ENCODE measurements around the gene CPNE7.

Gene CPNE7

DNA sequence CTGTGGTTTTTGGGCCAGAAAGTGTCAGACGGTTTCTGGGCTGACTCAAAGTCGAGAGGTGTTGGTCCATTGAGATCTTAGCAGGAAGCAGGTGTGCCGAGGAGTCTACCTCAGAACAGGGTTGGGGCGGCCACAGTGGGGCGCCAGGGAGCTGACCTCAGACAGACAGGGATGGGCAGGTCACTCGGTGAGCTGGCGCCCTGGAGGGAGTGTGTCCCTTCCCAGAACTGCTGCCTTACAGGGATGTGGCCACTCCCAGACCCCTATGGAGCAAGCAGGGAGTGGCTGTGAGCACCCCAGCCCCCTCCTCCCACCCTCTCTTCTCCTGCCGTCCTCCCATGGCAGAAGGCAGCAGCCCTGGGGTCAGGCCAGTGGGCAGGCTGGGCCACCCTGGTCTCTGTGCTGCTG is 23.9 kb downstream of the CPNE7 start:
- H3K4me1 ChIP-seq (ENCODE audit: control insufficient read depth, insufficient read depth, low read length): no peaks in the 10 kb centered on the region
- CTCF ChIA-PET: interaction anchor here (0.5 to 2.4 kb wide), 6 partner anchors 16 to 80 kb away, joined by 3 to 18 read pairs (median 4); no protein-coding TSS in a partner anchor
- POLR2A ChIA-PET: no interaction called here
- no peaks in the 10 kb centered on the region for H3K36me3 ChIP-seq (ENCODE audit: control insufficient read depth in 2 of 2, insufficient read depth in 1 of 2, low read length in 2 of 2)
- no peak overlapping the region for H3K4me3 ChIP-seq (ENCODE audit: low read depth, low read length)
- no peaks in the 10 kb centered on the region for H3K9me3 ChIP-seq (ENCODE audit: control insufficient read depth, insufficient read depth, low read depth, low read length)
- no peak overlapping the region for H3K27ac ChIP-seq (ENCODE audit: extremely low read depth, low read depth, low read length)
- TF ChIP-seq ZNF530 (tag by site-specific recombination; IDR thresholded peaks at IDR 0.05; ENCODE audit: low read depth): no peak
- TF ChIP-seq SP2 (tag by site-specific recombination; IDR thresholded peaks at IDR 0.05): no peak
- TF ChIP-seq ZNF174 (tag by site-specific recombination; IDR thresholded peaks at IDR 0.05): no peak
- no peak for TF ChIP-seq ZNF48 (tag by site-specific recombination; IDR thresholded peaks at IDR 0.05)
- TF ChIP-seq ZNF184 (tag by site-specific recombination; IDR thresholded peaks at IDR 0.05): no peak
- TF ChIP-seq ZNF549 (tag by site-specific recombination; IDR thresholded peaks at IDR 0.05): no peak
- peak; percentile 87 for TF ChIP-seq ZNF341 (tag by site-specific recombination; IDR thresholded peaks at IDR 0.05; ENCODE audit: low read depth)
- TF ChIP-seq ZNF10 (tag by site-specific recombination; IDR thresholded peaks at IDR 0.05): no peak
- TF ChIP-seq, protein P1, sequence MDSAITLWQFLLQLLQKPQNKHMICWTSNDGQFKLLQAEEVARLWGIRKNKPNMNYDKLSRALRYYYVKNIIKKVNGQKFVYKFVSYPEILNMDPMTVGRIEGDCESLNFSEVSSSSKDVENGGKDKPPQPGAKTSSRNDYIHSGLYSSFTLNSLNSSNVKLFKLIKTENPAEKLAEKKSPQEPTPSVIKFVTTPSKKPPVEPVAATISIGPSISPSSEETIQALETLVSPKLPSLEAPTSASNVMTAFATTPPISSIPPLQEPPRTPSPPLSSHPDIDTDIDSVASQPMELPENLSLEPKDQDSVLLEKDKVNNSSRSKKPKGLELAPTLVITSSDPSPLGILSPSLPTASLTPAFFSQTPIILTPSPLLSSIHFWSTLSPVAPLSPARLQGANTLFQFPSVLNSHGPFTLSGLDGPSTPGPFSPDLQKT (IDR thresholded peaks at IDR 0.05; ENCODE audit: borderline replicate concordance, low read depth, low read length): no peak
- TF ChIP-seq ZNF426 (tag by site-specific recombination; IDR thresholded peaks at IDR 0.05): no peak
- TF ChIP-seq ZBTB7A (tag by site-specific recombination; IDR thresholded peaks at IDR 0.05; ENCODE audit: low read depth): no peak
- no peak for TF ChIP-seq ZNF311 (tag by site-specific recombination; IDR thresholded peaks at IDR 0.05; ENCODE audit: borderline replicate concordance)
- TF ChIP-seq, protein P2, sequence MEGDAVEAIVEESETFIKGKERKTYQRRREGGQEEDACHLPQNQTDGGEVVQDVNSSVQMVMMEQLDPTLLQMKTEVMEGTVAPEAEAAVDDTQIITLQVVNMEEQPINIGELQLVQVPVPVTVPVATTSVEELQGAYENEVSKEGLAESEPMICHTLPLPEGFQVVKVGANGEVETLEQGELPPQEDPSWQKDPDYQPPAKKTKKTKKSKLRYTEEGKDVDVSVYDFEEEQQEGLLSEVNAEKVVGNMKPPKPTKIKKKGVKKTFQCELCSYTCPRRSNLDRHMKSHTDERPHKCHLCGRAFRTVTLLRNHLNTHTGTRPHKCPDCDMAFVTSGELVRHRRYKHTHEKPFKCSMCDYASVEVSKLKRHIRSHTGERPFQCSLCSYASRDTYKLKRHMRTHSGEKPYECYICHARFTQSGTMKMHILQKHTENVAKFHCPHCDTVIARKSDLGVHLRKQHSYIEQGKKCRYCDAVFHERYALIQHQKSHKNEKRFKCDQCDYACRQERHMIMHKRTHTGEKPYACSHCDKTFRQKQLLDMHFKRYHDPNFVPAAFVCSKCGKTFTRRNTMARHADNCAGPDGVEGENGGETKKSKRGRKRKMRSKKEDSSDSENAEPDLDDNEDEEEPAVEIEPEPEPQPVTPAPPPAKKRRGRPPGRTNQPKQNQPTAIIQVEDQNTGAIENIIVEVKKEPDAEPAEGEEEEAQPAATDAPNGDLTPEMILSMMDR (tag by site-specific recombination; IDR thresholded peaks at IDR 0.05): peak; percentile 33; the same call in 1 of the 2 replicates
- TF ChIP-seq ZNF211 (tag by site-specific recombination; IDR thresholded peaks at IDR 0.05; ENCODE audit: low read depth): no peak
- no peak for TF ChIP-seq ZNF777 (tag by site-specific recombination; IDR thresholded peaks at IDR 0.05; ENCODE audit: borderline replicate concordance)
- no peak for TF ChIP-seq ZNF791 (tag by site-specific recombination; IDR thresholded peaks at IDR 0.05)
- no peak for TF ChIP-seq ZBTB20 (tag by site-specific recombination; IDR thresholded peaks at IDR 0.05)
- no peak for TF ChIP-seq ZNF169 (tag by site-specific recombination; IDR thresholded peaks at IDR 0.05)
- TF ChIP-seq SCRT2 (tag by site-specific recombination; IDR thresholded peaks at IDR 0.05): no peak
- TF ChIP-seq ZNF404 (tag by site-specific recombination; IDR thresholded peaks at IDR 0.05): no peak
- TF ChIP-seq ZNF76 (tag by site-specific recombination; IDR thresholded peaks at IDR 0.05; ENCODE audit: borderline replicate concordance, low read depth): no peak
- TF ChIP-seq, protein P3, sequence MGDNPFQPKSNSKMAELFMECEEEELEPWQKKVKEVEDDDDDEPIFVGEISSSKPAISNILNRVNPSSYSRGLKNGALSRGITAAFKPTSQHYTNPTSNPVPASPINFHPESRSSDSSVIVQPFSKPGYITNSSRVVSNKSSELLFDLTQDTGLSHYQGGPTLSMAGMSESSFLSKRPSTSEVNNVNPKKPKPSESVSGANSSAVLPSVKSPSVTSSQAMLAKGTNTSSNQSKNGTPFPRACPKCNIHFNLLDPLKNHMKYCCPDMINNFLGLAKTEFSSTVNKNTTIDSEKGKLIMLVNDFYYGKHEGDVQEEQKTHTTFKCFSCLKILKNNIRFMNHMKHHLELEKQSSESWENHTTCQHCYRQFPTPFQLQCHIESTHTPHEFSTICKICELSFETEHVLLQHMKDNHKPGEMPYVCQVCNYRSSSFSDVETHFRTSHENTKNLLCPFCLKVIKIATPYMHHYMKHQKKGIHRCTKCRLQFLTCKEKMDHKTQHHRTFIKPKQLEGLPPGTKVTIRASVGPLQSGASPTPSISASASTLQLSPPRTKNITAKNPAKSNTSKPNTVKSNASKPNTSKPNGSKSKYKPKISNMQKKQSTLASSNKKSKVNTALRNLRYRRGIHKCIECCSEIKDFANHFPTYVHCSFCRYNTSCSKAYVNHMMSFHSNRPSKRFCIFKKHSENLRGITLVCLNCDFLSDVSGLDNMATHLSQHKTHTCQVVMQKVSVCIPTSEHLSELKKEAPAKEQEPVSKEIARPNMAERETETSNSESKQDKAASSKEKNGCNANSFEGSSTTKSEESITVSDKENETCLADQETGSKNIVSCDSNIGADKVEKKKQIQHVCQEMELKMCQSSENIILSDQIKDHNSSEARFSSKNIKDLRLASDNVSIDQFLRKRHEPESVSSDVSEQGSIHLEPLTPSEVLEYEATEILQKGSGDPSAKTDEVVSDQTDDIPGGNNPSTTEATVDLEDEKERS (tag by site-specific recombination; IDR thresholded peaks at IDR 0.05): no peak
- 0 out of 2 replicates have a peak, but pooled peaks have one; percentile 18 for TF ChIP-seq ZEB2 (tag by site-specific recombination; IDR thresholded peaks at IDR 0.05)
- no peak for TF ChIP-seq BCL11A (tag by site-specific recombination; IDR thresholded peaks at IDR 0.05; ENCODE audit: low read depth)
- no peak for TF ChIP-seq ZNF548 (tag by site-specific recombination; IDR thresholded peaks at IDR 0.05)
- no peak for TF ChIP-seq ZNF629 (tag by site-specific recombination; IDR thresholded peaks at IDR 0.05)
- TF ChIP-seq ZNF621 (tag by site-specific recombination; IDR thresholded peaks at IDR 0.05): no peak
- TF ChIP-seq ZSCAN23 (tag by site-specific recombination; IDR thresholded peaks at IDR 0.05): no peak
- TF ChIP-seq ZFP41 (tag by site-specific recombination; IDR thresholded peaks at IDR 0.05; ENCODE audit: borderline replicate concordance): no peak
- peak; percentile 44; the same call in 1 of the 2 replicates for TF ChIP-seq ZIC2 (tag by site-specific recombination; IDR thresholded peaks at IDR 0.05)
- peak; percentile 91 for TF ChIP-seq KLF1 (tag by site-specific recombination; IDR thresholded peaks at IDR 0.05)
- TF ChIP-seq, protein P4, sequence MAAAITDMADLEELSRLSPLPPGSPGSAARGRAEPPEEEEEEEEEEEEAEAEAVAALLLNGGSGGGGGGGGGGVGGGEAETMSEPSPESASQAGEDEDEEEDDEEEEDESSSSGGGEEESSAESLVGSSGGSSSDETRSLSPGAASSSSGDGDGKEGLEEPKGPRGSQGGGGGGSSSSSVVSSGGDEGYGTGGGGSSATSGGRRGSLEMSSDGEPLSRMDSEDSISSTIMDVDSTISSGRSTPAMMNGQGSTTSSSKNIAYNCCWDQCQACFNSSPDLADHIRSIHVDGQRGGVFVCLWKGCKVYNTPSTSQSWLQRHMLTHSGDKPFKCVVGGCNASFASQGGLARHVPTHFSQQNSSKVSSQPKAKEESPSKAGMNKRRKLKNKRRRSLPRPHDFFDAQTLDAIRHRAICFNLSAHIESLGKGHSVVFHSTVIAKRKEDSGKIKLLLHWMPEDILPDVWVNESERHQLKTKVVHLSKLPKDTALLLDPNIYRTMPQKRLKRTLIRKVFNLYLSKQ (tag by site-specific recombination; IDR thresholded peaks at IDR 0.05; ENCODE audit: borderline replicate concordance): no peak
- no peak for TF ChIP-seq ZSCAN16 (tag by site-specific recombination; IDR thresholded peaks at IDR 0.05)
- TF ChIP-seq ZNF561 (tag by site-specific recombination; IDR thresholded peaks at IDR 0.05; ENCODE audit: borderline replicate concordance): no peak

All from HEK293 (cell line).